ENCODE data around the gene BCKDHA.

BCKDHA gene

GRCh38 chr19:41439441-41440222 is 42.0 kb downstream of the BCKDHA start, which contains the start of gene DMAC2:
TSS of gene DMAC2 (minus strand) at chr19:41439912. CDS start at chr19:41439899, 13 bp downstream.
- H3K4me3 ChIP-seq (replicated peaks; ENCODE audit: low read depth, low read length), result peak within 1 kb of the TSS; percentile 99
- DNase-seq (ENCODE audit: low read depth), result peak; percentile 98
- TF ChIP-seq, protein P1, sequence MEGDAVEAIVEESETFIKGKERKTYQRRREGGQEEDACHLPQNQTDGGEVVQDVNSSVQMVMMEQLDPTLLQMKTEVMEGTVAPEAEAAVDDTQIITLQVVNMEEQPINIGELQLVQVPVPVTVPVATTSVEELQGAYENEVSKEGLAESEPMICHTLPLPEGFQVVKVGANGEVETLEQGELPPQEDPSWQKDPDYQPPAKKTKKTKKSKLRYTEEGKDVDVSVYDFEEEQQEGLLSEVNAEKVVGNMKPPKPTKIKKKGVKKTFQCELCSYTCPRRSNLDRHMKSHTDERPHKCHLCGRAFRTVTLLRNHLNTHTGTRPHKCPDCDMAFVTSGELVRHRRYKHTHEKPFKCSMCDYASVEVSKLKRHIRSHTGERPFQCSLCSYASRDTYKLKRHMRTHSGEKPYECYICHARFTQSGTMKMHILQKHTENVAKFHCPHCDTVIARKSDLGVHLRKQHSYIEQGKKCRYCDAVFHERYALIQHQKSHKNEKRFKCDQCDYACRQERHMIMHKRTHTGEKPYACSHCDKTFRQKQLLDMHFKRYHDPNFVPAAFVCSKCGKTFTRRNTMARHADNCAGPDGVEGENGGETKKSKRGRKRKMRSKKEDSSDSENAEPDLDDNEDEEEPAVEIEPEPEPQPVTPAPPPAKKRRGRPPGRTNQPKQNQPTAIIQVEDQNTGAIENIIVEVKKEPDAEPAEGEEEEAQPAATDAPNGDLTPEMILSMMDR (IDR thresholded peaks at IDR 0.05; ENCODE audit: low read length, missing control alignments), result peak; percentile 49

GRCh38 chr19:41441321-41441945 is 43.8 kb downstream of the BCKDHA start:
- TF ChIP-seq, protein P1 (IDR thresholded peaks at IDR 0.05; ENCODE audit: low read length, missing control alignments), result no peak
- DNase-seq (ENCODE audit: low read depth), result no peak

GRCh38 chr19:41442473-41443355 is 45.1 kb downstream of the BCKDHA start, which contains the start of gene ERICH4:
TSS of gene ERICH4 (plus strand) at chr19:41443156. CDS start at chr19:41443170, 14 bp downstream.
- H3K4me3 ChIP-seq (replicated peaks; ENCODE audit: low read depth, low read length), result no peak within 1 kb of the TSS
- TF ChIP-seq, protein P1 (IDR thresholded peaks at IDR 0.05; ENCODE audit: low read length, missing control alignments), result no peak
- no peak for DNase-seq (ENCODE audit: low read depth)

More at GRCh38 chr19:41441321-41441945, 43.8 kb downstream of the BCKDHA start:
- no peak overlapping the region for H3K4me3 ChIP-seq (replicated peaks; ENCODE audit: low read depth, low read length)

DNA sequence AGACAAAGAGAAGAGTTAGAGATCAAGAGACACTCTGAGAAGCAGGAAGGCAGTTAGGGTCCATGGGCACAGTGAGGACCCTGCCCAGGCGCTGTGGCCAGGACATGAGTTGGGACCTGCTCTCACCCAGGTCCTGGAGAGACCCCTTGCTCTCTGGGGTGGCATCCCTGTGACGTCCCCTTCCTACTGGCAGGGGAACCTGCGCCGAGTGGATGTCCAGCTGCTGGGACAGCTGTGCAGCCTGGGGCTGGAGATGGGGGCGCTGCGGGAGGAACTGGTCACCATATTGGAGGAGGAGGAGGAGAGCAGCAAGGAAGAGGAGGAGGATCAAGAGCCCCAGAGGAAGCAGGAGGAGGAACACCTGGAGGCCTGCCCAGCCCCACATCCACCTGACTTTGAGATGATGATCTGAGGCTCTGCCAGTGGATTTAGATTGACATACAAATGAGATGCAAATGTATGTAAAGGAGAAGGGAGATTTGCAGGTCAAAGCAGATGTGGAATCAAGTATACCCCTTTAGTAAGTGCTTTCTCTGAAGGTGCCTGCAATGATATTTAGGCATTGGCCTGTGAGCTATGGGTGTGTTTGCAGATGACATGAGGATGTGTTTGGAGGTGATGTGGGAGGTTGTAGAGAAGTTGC is 46.3 kb downstream of the BCKDHA start:
- DNase-seq (ENCODE audit: low read depth), result no peak
- H3K4me3 ChIP-seq (replicated peaks; ENCODE audit: low read depth, low read length), result no peak overlapping the region
- TF ChIP-seq, protein P1 (IDR thresholded peaks at IDR 0.05; ENCODE audit: low read length, missing control alignments), result no peak

DNA sequence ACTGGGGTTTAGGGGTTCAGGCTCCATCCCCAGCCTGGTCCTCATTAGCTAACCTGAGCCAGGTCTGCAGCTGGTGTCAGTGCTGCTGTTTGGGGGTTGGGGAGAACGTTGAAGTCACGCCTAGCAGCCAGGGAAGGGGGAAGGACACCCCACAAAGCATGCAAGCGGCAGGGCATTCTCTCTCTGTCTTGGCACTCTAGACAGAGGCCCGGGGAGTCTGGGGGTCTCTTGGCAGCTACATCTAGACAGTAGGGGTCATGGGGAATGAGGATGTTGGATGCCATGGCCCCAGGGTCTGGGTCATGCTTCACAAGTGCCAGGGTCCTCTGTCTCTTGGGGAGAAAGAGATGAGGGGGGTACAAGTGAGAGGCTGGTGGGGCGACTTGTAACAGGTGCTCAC is 48.0 kb downstream of the BCKDHA start:
- H3K4me3 ChIP-seq (replicated peaks; ENCODE audit: low read depth, low read length), result no peak overlapping the region
- TF ChIP-seq, protein P1 (IDR thresholded peaks at IDR 0.05; ENCODE audit: low read length, missing control alignments), result no peak
- no peak for DNase-seq (ENCODE audit: low read depth)

- TF ChIP-seq, protein P1 (IDR thresholded peaks at IDR 0.05; ENCODE audit: low read length, missing control alignments), result peak; percentile 9
- no peak overlapping the region for H3K4me3 ChIP-seq (replicated peaks; ENCODE audit: low read depth, low read length)
- no peak for DNase-seq (ENCODE audit: low read depth)
Measured at GRCh38 chr19:41447732-41448332, 50.2 kb downstream of the BCKDHA start.

All from fibroblast of pulmonary artery (primary cell).